ENCODE data around the gene GKN2. TPM values are rescaled to one million over a fixed set of nuclear protein-coding genes. Genes with fewer than 3 reads are reported as not detected.

GKN2 gene
- total RNA-seq, 1 experiment from 2014 or later: not detected

GRCh38 chr2:68908392-68908970 is 44.2 kb downstream of the GKN2 start:
- Mint-ChIP-seq H3K36me3 (ENCODE audit: insufficient read depth in 1 of 3, low read depth in 3 of 3) (peaks cover 0 to 10% (median 0%) of the 10 kb centered on the region in 3 experiments; a peak in 1 of 7 replicates), H3K9me3 (peaks cover 3 to 15% of the 10 kb centered on the region in 2 experiments; a peak in 2 of 5 replicates), H3K4me3 (no peak overlapping the region), H3K27ac (peak overlapping the region in 1 of 3 experiments; percentile 78; a peak in 2 of 7 replicates), H3K4me1 (peaks cover 17 to 20% of the 10 kb centered on the region in 2 experiments), H3K27me3 (ENCODE audit: low read depth) (no peaks in the 10 kb centered on the region)
- Histone ChIP-seq H2AFZ (ENCODE audit: low read length) (no peak overlapping the region), H2BK15ac (ENCODE audit: low read depth, low read length) (no peak overlapping the region), H3K56ac (ENCODE audit: insufficient read length, low read depth, low read length) (no peak overlapping the region), H3K4me2 (ENCODE audit: insufficient read depth, insufficient read length, low read length) (no peak overlapping the region), H2BK12ac (ENCODE audit: insufficient read length, low read depth, low read length) (no peak overlapping the region), H3K18ac (ENCODE audit: insufficient read length, low read depth, low read length) (peak overlapping the region; percentile 61), H3K79me1 (ENCODE audit: insufficient read depth, low read depth, low read length, poor library complexity, severe bottlenecking) (no peaks in the 10 kb centered on the region), H3K9ac (ENCODE audit: extremely low read depth, insufficient read length, low read length) (no peak overlapping the region), H3T11ph (ENCODE audit: low read length) (no peak overlapping the region), H3K4ac (ENCODE audit: low read depth, low read length) (no peak overlapping the region; the same call in 1 of the 2 replicates), H3K27me3 (ENCODE audit: insufficient read depth, low read length) (no peaks in the 10 kb centered on the region), H4K20me1 (ENCODE audit: control insufficient read depth, insufficient read depth, insufficient read length) (no peaks in the 10 kb centered on the region), H4K8ac (replicated peaks; ENCODE audit: insufficient read length, low read depth, low read length) (no peak overlapping the region), H2AK5ac (ENCODE audit: insufficient read length, low read length) (no peak overlapping the region), H3K9me3 (ENCODE audit: control insufficient read depth, low read depth, low read length) (no peaks in the 10 kb centered on the region), H2BK20ac (ENCODE audit: low read depth, low read length, poor library complexity, severe bottlenecking) (peak overlapping the region; percentile 76), H3K23ac (ENCODE audit: insufficient read length, low read depth, low read length) (no peak overlapping the region), H3K23me2 (ENCODE audit: insufficient read length, low read depth, low read length, poor library complexity, severe bottlenecking) (no peaks in the 10 kb centered on the region), H2BK120ac (ENCODE audit: low read depth, low read length, poor library complexity, severe bottlenecking) (no peak overlapping the region), H2BK5ac (ENCODE audit: insufficient read length, low read length) (no peak overlapping the region), H4K91ac (ENCODE audit: insufficient read length, low read depth, low read length) (no peak overlapping the region), H3K4me1 (ENCODE audit: insufficient read depth, low read length) (peaks cover 5% of the 10 kb centered on the region), H3K79me2 (ENCODE audit: insufficient read depth, low read length) (no peaks in the 10 kb centered on the region), H4K5ac (ENCODE audit: insufficient read length, low read depth, low read length) (no peak overlapping the region), H3K14ac (ENCODE audit: insufficient read depth, low read length) (peak overlapping the region; percentile 10; the same call in 1 of the 2 replicates), H3K27ac (ENCODE audit: insufficient read length, low read depth, low read length) (no peak overlapping the region)
- no CpG with 5 or more reads among the region's 5 CpGs for WGBS (ENCODE audit: extremely low coverage, insufficient read length, low lambda C conversion rate)
- TF ChIP-seq CTCF (conservative IDR thresholded peaks at IDR 0.05): no peak
- DNase-seq: peak; percentile 72

All from H9 (cell line).